LNCAP (cell line): ENCODE data around the gene SRSF4.
A peak's percentile ranks its signal among the peaks of the same experiment; 100 is the strongest.

Experiments used
- TF ChIP-seq, protein P1 (sequence below): fragments of 450-650 bp; IDR thresholded peaks from 2 replicates; pipeline ENCODE4 v1.5.1; 2017; ENCODE audit warnings: mild to moderate bottlenecking

The SRSF4 gene

GRCh38 chr1:29120947-29121485 is 60.7 kb downstream of the SRSF4 start:
- TF ChIP-seq, protein P1, sequence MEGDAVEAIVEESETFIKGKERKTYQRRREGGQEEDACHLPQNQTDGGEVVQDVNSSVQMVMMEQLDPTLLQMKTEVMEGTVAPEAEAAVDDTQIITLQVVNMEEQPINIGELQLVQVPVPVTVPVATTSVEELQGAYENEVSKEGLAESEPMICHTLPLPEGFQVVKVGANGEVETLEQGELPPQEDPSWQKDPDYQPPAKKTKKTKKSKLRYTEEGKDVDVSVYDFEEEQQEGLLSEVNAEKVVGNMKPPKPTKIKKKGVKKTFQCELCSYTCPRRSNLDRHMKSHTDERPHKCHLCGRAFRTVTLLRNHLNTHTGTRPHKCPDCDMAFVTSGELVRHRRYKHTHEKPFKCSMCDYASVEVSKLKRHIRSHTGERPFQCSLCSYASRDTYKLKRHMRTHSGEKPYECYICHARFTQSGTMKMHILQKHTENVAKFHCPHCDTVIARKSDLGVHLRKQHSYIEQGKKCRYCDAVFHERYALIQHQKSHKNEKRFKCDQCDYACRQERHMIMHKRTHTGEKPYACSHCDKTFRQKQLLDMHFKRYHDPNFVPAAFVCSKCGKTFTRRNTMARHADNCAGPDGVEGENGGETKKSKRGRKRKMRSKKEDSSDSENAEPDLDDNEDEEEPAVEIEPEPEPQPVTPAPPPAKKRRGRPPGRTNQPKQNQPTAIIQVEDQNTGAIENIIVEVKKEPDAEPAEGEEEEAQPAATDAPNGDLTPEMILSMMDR, result peak; percentile 25; the same call in 1 of the 2 replicates

GRCh38 chr1:29120367-29120766 is 61.3 kb downstream of the SRSF4 start:
- TF ChIP-seq, protein P1, result no peak

DNA sequence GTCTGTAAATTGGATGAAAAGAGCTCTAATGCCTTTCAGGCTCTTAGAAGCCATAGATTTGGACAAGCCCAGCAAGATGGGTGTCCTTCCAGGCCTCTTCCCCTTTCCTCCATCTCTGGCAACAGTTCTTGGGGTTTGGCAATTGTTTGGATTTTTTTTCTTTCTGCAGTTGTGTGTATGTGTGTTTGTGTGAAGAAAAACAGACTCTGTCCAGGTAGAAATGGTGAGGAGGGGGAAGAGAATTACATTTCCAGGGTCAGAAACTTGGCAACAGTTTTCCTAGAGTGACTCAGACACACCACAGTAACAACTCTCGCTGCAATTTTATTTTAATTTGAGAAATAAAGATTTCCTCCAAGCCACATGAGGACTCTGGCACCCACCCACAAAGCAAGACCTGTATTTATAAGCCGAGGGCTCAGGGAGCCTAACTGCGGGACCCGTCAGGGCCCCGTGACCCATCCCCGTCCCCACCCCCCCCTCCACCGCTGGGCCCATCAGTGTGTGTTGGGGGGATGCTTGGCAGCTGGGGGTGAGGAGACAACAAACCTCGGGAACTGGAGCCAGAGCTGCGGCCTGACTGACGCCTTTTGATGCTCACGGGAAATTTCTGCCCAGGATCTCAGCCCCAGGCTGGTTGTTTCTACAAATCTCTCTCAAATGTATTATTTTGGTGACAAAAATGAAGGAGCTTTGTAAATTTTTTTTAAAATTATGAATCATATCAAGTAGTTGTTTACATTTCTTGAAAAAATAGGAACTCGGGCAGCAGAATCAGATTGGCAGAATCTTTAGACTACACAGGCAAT is 62.4 kb downstream of the SRSF4 start:
- TF ChIP-seq, protein P1, result no peak

DNA sequence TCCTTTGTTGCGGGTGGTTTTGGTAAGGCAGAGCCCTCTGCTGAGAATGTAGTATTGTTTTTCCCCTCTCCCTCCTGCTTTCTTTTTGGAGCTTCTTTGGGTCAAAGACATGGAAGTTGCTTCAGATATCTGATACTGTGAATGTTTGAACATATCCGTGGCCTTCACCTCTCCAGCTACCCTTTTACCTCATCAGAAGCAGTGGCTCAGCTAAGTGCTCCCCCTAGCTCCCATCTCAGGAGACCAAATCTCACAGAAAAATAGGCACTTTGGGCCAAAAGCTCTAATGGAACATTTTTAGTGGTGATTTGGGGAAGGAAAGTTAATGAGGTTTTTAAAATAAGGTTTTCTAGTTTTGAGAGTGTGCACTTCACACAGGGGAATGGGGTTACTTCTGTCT is 64.3 kb downstream of the SRSF4 start:
- TF ChIP-seq, protein P1, result no peak

DNA sequence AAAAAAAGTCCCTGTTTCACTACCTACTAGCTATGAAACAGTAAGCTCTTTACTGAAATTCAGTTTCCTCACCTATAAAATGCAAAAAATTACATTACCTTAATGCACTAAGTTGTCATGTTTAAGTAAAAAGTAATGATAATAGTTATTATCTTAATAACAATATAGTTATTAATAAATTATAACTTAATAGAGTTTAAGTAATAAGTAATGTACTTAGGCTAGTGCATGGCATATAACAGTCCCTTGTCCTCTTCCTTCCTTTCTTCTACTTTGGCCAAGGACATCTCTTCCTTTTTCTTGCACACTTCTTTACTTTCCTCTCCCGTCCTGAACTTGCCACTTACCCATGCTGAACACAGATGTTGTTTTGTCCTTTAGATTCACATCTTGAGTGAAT is 67.0 kb downstream of the SRSF4 start:
- TF ChIP-seq, protein P1, result no peak

DNA sequence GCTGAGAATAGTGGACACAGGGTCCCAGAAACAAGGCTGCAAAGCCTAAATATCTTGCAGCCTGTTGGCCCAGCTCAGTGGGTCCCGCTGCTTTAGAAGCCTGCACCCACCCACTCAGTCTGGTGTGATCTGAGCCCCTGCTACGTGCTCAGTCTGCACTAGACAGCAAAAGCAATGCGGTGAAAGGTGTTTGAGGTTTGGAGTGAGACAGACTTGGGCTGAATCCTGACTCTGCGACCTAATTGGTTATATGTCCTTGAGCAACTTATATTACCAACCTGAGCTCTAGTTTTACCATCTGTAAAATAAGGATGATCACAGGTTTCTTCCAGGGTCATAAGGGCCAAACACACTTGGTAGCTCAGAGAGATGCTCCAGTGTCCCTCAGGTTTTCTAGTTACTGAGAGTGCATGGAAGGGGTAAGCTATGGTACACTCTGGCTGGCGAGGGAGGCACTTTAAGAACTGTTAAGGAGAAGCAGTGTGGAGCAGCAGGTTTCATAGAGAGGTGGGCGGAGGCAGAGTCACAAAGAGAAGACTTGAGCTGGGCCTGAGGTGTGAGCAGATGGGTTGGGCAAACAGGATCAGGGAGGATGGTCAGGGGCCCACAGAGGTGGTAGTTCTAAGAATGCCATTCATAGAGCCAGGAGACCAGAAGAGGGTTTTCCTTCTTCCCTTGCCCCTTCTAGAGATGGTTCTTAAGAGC is 68.1 kb downstream of the SRSF4 start:
- TF ChIP-seq, protein P1, result no peak

GRCh38 chr1:29112705-29113412 is 68.8 kb downstream of the SRSF4 start:
- TF ChIP-seq, protein P1, result no peak
